Liver (tissue), 9 donors: ENCODE results near the gene RO60. TPM values are rescaled to one million over a fixed set of nuclear protein-coding genes. Genes with fewer than 3 reads are reported as not detected.

ENCODE experiments used
- DNase-seq: peaks from one replicate; pipeline ENCODE4 v3.0.0-alpha.2; 2017; ENCODE audit warnings: low spot score
- H3K27ac ChIP-seq, 2 donors: one replicate each; pipeline ENCODE4 v1.7.0; 2013; ENCODE audit warnings: inconsistent platforms in 2 of 2, low read length in 2 of 2, control low read depth in 1 of 2, low read depth in 1 of 2, mild to moderate bottlenecking in 1 of 2
- H3K27me3 ChIP-seq, 4 donors: one replicate each; pipeline versions ENCODE4 v1.6.1 to v1.7.0; 2013; ENCODE audit warnings: low read length in 3 of 4, inconsistent platforms in 1 of 4, mild to moderate bottlenecking in 1 of 4, moderate library complexity in 1 of 4; ENCODE audit not compliant: control insufficient read depth in 4 of 4, insufficient read depth in 4 of 4
- H3K36me3 ChIP-seq, 4 donors: one replicate each; pipeline versions ENCODE4 v1.6.1 to v1.7.0; 2013; ENCODE audit warnings: low read length in 3 of 4, mild to moderate bottlenecking in 3 of 4, low read depth in 1 of 4, moderate library complexity in 1 of 4; ENCODE audit not compliant: control insufficient read depth in 4 of 4, insufficient read depth in 3 of 4
- H3K4me1 ChIP-seq, 4 donors: one replicate each; pipeline versions ENCODE4 v1.6.1 to v1.7.0; 2013; ENCODE audit warnings: low read length in 3 of 4, mild to moderate bottlenecking in 3 of 4, moderate library complexity in 1 of 4; ENCODE audit not compliant: control insufficient read depth in 4 of 4, insufficient read depth in 4 of 4
- H3K4me3 ChIP-seq, 3 donors: one replicate each; pipeline versions ENCODE4 v1.6.1 to v1.7.0; 2013; ENCODE audit warnings: low read length in 3 of 3, control low read depth in 1 of 3, low read depth in 1 of 3, mild to moderate bottlenecking in 1 of 3
- H3K9ac ChIP-seq, 2 donors: one replicate each; pipeline ENCODE4 v1.7.0; 2013; ENCODE audit warnings: low read length in 2 of 2, mild to moderate bottlenecking in 2 of 2, moderate library complexity in 2 of 2, control low read depth in 1 of 2, low read depth in 1 of 2
- H3K9me3 ChIP-seq, 4 donors: one replicate each; pipeline versions ENCODE4 v1.6.1 to v1.7.0; 2013; ENCODE audit warnings: low read length in 3 of 4; ENCODE audit not compliant: control insufficient read depth in 4 of 4
- EGR1 ChIP-seq, 2 donors: IDR thresholded peaks; 2 replicates each; pipeline ENCODE4 v1.6.1; 2016 to 2018; ENCODE audit warnings: antibody characterized with exemption in 2 of 2, low read depth in 2 of 2
- FOXA1 ChIP-seq: IDR thresholded peaks from 2 replicates; pipeline ENCODE4 v1.6.1; 2016; ENCODE audit warnings: antibody characterized with exemption
- FOXA2 ChIP-seq: IDR thresholded peaks from 2 replicates; pipeline ENCODE4 v1.6.1; 2016; ENCODE audit warnings: antibody characterized with exemption
- GABPA ChIP-seq, 2 donors: IDR thresholded peaks in 1 of 2; conservative IDR thresholded peaks in 1 of 2; 2 replicates each; pipeline ENCODE4 v1.6.1; 2016; ENCODE audit warnings: antibody characterized with exemption in 2 of 2, mild to moderate bottlenecking in 1 of 2, moderate library complexity in 1 of 2
- HNF4A ChIP-seq, 2 donors: conservative IDR thresholded peaks; 2 replicates each; pipeline ENCODE4 v1.6.1; 2016; ENCODE audit warnings: antibody characterized with exemption in 2 of 2, mild to moderate bottlenecking in 2 of 2
- HNF4G ChIP-seq: IDR thresholded peaks from 2 replicates; pipeline ENCODE4 v1.6.1; 2016; ENCODE audit warnings: antibody characterized with exemption
- JUND ChIP-seq, 2 donors: IDR thresholded peaks; 2 replicates each; pipeline ENCODE4 v1.6.1; 2016; ENCODE audit warnings: antibody characterized with exemption in 2 of 2
- NR2F2 ChIP-seq: IDR thresholded peaks from 2 replicates; pipeline ENCODE4 v1.6.1; 2016; ENCODE audit warnings: antibody characterized with exemption
- RAD21 ChIP-seq, 2 donors: IDR thresholded peaks; 2 replicates each; pipeline ENCODE4 v1.6.1; 2016; ENCODE audit warnings: antibody characterized with exemption in 2 of 2, mild to moderate bottlenecking in 2 of 2
- RXRA ChIP-seq, 2 donors: IDR thresholded peaks; 2 replicates each; pipeline ENCODE4 v1.6.1; 2017 to 2018; ENCODE audit warnings: antibody characterized with exemption in 2 of 2, mild to moderate bottlenecking in 1 of 2
- SP1 ChIP-seq: IDR thresholded peaks from 2 replicates; pipeline ENCODE4 v1.6.1; 2018; ENCODE audit warnings: antibody characterized with exemption, mild to moderate bottlenecking
- TAF1 ChIP-seq: conservative IDR thresholded peaks from 2 replicates; pipeline ENCODE4 v1.6.1; 2016; ENCODE audit warnings: antibody characterized with exemption, mild to moderate bottlenecking
- YY1 ChIP-seq: IDR thresholded peaks from 2 replicates; pipeline ENCODE4 v1.6.1; 2016; ENCODE audit warnings: antibody characterized with exemption, mild to moderate bottlenecking
- WGBS: extraction: QIAGEN DNeasy Blood & Tissue Kit; methylation state at CpG from one replicate; pipeline ENCODE4 v1.1.7; 2013; 5-methylcytosine and 5-hydroxymethylcytosine counted together
- polyA plus RNA-seq, 2 donors: library from polyadenylated mRNA; stranded (reverse) in 1 of 2; unstranded in 1 of 2; fragments of 200-250 nt in 1 of 2; fragments of >200 nt in 1 of 2; fragmentation: Nextera tagmentation in 1 of 2; extraction: Ambion mirVana in 1 of 2; gene quantifications; one replicate each; pipeline versions ENCODE4 v1.2.1 to v1.2.3, GENCODE V29; 2013 to 2015
- total RNA-seq, 2 donors: library from RNA; depleted of rRNA; stranded (reverse); fragments of >200 nt; gene quantifications; one replicate each; pipeline ENCODE4 v1.2.3, GENCODE V29; 2014
- TF ChIP-seq, protein P1 (sequence below): IDR thresholded peaks from 2 replicates; pipeline ENCODE4 v1.6.1; 2016; ENCODE audit warnings: antibody characterized with exemption
- TF ChIP-seq, protein P2 (sequence below): IDR thresholded peaks from 2 replicates; pipeline ENCODE4 v1.6.1; 2016; ENCODE audit warnings: antibody characterized with exemption
- TF ChIP-seq, protein P3 (sequence below): IDR thresholded peaks from 2 replicates; pipeline ENCODE4 v1.6.1; 2016; ENCODE audit warnings: antibody characterized with exemption, mild to moderate bottlenecking
- TF ChIP-seq, protein P4 (sequence below): IDR thresholded peaks from 2 replicates; pipeline ENCODE4 v1.6.1; 2016; ENCODE audit warnings: antibody characterized with exemption
- TF ChIP-seq, protein P5 (sequence below): fragments of 150-350 bp; IDR thresholded peaks from 2 replicates; pipeline ENCODE4 v1.5.1; 2017; ENCODE audit warnings: improper control_type of control experiment, low read depth, low read length; ENCODE audit not compliant: missing input control
- donor health status: healthy.
- donor health status: healthy.
- donor health status: healthy.
- donor health status: healthy.
- donor health status: healthy.

RO60 gene
- total RNA-seq, result 100 to 1,000 TPM in 1 of 2 donors, 10 to 100 TPM in 1; 41.1 to 121 TPM
- polyA plus RNA-seq, result 10 to 100 TPM in 1 of 2 donors, 1 to 10 TPM in 1; 5.9 to 28.8 TPM

DNA sequence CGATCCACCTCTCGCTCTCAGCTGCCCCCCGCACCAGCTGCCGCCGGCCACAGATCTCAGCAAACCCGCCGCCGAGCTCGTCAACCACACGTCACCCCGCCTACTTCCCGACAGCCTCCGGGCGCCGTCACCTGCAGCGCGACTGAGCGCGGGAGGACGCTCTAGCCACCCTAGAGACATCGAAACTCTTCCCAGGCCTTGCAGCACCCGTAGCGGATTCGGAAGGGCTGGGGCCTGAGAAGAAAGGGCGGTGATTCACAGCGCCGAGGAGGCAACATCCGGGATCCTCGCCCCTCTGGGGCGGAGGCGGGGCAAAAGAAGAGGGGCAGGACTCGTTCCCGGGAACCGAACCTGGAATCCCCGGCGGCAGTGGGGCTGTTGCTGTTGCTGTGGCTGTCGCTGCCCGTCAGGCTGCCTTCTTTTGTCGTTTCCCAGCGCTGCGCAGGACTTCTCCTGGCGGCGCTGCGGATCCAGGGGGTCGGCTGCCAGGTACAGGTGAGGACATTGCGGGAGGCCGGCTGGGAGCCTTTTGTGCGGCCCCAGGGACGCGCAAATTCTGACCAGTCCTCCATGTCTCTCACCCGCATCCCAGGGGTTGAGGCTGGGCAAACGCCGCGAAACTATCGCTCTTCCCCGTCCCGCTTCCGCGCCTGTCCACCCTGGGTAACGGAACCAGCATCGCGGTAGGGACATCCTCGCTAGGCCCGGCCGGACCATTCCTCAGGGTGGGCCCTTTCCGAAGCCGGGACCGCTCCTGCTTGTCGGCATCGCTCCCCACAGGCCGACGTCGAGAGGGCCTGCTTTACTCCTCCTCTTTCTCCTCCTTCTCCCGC is at the start of gene RO60, which contains the start of gene UCHL5:
RO60 (plus strand) TSS at position 331 of the 833 bp plus-strand sequence. CDS start 9,443 bp downstream, outside the sequence.
UCHL5 (minus strand) TSS at position 79 of the 833 bp plus-strand sequence. CDS start 100 bp downstream, outside the sequence.
- no peaks in the 10 kb centered on the region for H3K36me3 ChIP-seq
- peak within 1 kb of the TSS; percentile 94 to 97 for H3K9ac ChIP-seq
- H3K4me1 ChIP-seq, result peaks cover 6 to 27% (median 17%) of the 10 kb centered on the region in 4 donors
- H3K4me3 ChIP-seq, result peak within 1 kb of the TSS; percentile 85 to 96 (median 90)
- H3K9me3 ChIP-seq, result no peaks in the 10 kb centered on the region
- H3K27ac ChIP-seq, result peak within 1 kb of the TSS; percentile 94 to 98
- under 1% methylated on average over 74 of the region's 74 CpGs for WGBS
- DNase-seq, result peak; percentile 93
- H3K27me3 ChIP-seq, result no peaks in the 10 kb centered on the region
- peak; percentile 78 for TF ChIP-seq SP1
- TF ChIP-seq JUND (IDR thresholded peaks at IDR 0.05), result peak; percentile 89 to 94
- TF ChIP-seq FOXA2, result no peak
- TF ChIP-seq, protein P1, sequence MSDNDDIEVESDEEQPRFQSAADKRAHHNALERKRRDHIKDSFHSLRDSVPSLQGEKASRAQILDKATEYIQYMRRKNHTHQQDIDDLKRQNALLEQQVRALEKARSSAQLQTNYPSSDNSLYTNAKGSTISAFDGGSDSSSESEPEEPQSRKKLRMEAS, result peak; percentile 94
- TF ChIP-seq, protein P2, sequence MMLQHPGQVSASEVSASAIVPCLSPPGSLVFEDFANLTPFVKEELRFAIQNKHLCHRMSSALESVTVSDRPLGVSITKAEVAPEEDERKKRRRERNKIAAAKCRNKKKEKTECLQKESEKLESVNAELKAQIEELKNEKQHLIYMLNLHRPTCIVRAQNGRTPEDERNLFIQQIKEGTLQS, result peak; percentile 69
- peak; percentile 89 for TF ChIP-seq FOXA1
- TF ChIP-seq EGR1 (IDR thresholded peaks at IDR 0.05; ENCODE audit: low read depth in 2 of 2), result peak; percentile 12 to 85
- TF ChIP-seq, protein P3, sequence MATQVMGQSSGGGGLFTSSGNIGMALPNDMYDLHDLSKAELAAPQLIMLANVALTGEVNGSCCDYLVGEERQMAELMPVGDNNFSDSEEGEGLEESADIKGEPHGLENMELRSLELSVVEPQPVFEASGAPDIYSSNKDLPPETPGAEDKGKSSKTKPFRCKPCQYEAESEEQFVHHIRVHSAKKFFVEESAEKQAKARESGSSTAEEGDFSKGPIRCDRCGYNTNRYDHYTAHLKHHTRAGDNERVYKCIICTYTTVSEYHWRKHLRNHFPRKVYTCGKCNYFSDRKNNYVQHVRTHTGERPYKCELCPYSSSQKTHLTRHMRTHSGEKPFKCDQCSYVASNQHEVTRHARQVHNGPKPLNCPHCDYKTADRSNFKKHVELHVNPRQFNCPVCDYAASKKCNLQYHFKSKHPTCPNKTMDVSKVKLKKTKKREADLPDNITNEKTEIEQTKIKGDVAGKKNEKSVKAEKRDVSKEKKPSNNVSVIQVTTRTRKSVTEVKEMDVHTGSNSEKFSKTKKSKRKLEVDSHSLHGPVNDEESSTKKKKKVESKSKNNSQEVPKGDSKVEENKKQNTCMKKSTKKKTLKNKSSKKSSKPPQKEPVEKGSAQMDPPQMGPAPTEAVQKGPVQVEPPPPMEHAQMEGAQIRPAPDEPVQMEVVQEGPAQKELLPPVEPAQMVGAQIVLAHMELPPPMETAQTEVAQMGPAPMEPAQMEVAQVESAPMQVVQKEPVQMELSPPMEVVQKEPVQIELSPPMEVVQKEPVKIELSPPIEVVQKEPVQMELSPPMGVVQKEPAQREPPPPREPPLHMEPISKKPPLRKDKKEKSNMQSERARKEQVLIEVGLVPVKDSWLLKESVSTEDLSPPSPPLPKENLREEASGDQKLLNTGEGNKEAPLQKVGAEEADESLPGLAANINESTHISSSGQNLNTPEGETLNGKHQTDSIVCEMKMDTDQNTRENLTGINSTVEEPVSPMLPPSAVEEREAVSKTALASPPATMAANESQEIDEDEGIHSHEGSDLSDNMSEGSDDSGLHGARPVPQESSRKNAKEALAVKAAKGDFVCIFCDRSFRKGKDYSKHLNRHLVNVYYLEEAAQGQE, result peak; percentile 89
- peak in 1 of 2 donors; percentile 94 for TF ChIP-seq GABPA (IDR thresholded peaks at IDR 0.05 in 1 of 2, conservative IDR thresholded peaks at IDR 0.05 in 1 of 2)
- TF ChIP-seq TAF1, result peak; percentile 66
- peak; percentile 44 for TF ChIP-seq NR2F2
- peak; percentile 38 to 65 for TF ChIP-seq HNF4A (conservative IDR thresholded peaks at IDR 0.05)
- TF ChIP-seq, protein P4, sequence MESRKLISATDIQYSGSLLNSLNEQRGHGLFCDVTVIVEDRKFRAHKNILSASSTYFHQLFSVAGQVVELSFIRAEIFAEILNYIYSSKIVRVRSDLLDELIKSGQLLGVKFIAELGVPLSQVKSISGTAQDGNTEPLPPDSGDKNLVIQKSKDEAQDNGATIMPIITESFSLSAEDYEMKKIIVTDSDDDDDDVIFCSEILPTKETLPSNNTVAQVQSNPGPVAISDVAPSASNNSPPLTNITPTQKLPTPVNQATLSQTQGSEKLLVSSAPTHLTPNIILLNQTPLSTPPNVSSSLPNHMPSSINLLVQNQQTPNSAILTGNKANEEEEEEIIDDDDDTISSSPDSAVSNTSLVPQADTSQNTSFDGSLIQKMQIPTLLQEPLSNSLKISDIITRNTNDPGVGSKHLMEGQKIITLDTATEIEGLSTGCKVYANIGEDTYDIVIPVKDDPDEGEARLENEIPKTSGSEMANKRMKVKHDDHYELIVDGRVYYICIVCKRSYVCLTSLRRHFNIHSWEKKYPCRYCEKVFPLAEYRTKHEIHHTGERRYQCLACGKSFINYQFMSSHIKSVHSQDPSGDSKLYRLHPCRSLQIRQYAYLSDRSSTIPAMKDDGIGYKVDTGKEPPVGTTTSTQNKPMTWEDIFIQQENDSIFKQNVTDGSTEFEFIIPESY, result peak; percentile 97
- no peak for TF ChIP-seq HNF4G
- peak; percentile 92 for TF ChIP-seq YY1
- TF ChIP-seq RAD21 (IDR thresholded peaks at IDR 0.05), result peak; percentile 45 to 63
- TF ChIP-seq, protein P5, sequence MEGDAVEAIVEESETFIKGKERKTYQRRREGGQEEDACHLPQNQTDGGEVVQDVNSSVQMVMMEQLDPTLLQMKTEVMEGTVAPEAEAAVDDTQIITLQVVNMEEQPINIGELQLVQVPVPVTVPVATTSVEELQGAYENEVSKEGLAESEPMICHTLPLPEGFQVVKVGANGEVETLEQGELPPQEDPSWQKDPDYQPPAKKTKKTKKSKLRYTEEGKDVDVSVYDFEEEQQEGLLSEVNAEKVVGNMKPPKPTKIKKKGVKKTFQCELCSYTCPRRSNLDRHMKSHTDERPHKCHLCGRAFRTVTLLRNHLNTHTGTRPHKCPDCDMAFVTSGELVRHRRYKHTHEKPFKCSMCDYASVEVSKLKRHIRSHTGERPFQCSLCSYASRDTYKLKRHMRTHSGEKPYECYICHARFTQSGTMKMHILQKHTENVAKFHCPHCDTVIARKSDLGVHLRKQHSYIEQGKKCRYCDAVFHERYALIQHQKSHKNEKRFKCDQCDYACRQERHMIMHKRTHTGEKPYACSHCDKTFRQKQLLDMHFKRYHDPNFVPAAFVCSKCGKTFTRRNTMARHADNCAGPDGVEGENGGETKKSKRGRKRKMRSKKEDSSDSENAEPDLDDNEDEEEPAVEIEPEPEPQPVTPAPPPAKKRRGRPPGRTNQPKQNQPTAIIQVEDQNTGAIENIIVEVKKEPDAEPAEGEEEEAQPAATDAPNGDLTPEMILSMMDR, result no peak
- TF ChIP-seq RXRA (IDR thresholded peaks at IDR 0.05), result peak; percentile 67 to 76
